B cell (primary cell): ENCODE data around the gene PEX11G.

Source experiments
- EZH2 ChIP-seq: IDR thresholded peaks from 2 replicates; pipeline ENCODE4 v1.6.1; 2012; ENCODE audit warnings: borderline replicate concordance, low read depth, mild to moderate bottlenecking, moderate library complexity, low read length; ENCODE audit not compliant: insufficient read depth, poor library complexity, severe bottlenecking
- TF ChIP-seq, protein P1 (sequence below): fragments of 200-600 bp; IDR thresholded peaks from one replicate; pipeline ENCODE4 v1.8.0; 2022; ENCODE audit warnings: antibody characterized with exemption, mild to moderate bottlenecking

DNA sequence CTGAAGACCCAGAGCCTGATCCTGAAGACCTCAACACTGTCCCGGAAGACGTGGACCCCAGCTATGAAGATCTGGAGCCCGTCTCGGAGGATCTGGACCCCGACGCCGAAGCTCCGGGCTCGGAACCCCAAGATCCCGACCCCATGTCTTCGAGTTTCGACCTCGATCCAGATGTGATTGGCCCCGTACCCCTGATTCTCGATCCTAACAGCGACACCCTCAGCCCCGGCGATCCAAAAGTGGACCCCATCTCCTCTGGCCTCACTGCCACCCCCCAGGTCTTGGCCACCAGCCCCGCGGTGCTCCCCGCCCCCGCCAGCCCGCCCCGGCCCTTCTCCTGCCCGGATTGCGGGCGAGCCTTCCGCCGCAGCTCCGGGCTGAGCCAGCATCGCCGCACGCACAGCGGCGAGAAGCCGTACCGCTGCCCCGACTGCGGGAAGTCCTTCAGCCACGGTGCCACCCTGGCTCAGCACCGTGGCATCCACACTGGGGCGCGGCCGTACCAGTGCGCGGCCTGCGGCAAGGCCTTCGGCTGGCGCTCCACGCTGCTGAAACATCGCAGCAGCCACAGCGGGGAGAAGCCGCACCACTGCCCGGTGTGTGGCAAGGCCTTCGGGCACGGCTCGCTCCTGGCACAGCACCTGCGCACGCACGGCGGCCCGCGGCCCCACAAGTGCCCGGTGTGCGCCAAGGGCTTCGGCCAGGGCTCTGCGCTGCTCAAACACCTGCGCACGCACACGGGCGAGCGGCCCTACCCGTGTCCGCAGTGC lies 30.7 kb upstream of the PEX11G start:
- TF ChIP-seq, protein P1, sequence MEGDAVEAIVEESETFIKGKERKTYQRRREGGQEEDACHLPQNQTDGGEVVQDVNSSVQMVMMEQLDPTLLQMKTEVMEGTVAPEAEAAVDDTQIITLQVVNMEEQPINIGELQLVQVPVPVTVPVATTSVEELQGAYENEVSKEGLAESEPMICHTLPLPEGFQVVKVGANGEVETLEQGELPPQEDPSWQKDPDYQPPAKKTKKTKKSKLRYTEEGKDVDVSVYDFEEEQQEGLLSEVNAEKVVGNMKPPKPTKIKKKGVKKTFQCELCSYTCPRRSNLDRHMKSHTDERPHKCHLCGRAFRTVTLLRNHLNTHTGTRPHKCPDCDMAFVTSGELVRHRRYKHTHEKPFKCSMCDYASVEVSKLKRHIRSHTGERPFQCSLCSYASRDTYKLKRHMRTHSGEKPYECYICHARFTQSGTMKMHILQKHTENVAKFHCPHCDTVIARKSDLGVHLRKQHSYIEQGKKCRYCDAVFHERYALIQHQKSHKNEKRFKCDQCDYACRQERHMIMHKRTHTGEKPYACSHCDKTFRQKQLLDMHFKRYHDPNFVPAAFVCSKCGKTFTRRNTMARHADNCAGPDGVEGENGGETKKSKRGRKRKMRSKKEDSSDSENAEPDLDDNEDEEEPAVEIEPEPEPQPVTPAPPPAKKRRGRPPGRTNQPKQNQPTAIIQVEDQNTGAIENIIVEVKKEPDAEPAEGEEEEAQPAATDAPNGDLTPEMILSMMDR = no peak
- TF ChIP-seq EZH2 = no peak
